HepG2 (cell line): Measurements from ENCODE around the gene ESF1. TPM values are rescaled to one million over a fixed set of nuclear protein-coding genes. Genes with fewer than 3 reads are reported as not detected.

Experiments used
- AGO2 ChIP-seq: fragments of 200-400 bp; formaldehyde crosslinking; optimal IDR thresholded peaks from 2 replicates; pipeline ENCODE3; 2017; ENCODE audit warnings: mild to moderate bottlenecking, low read depth, low read length, moderate library complexity
- BATF2 ChIP-seq: sonication (generic); formaldehyde crosslinking; IDR thresholded peaks from 2 replicates; pipeline ENCODE4 v1.8.0; 2022; ENCODE audit warnings: mild to moderate bottlenecking, missing genetic modification reagents, moderate library complexity
- CENPX ChIP-seq: sonication (generic); formaldehyde crosslinking; IDR thresholded peaks from 2 replicates; pipeline ENCODE4 v1.9.0; 2021; ENCODE audit warnings: mild to moderate bottlenecking, missing genetic modification reagents, moderate library complexity
- MED1 ChIP-seq: sonication (generic); formaldehyde crosslinking; IDR thresholded peaks from 2 replicates; pipeline ENCODE4 v1.4.0; 2020; ENCODE audit warnings: missing genetic modification reagents
- NFRKB ChIP-seq: fragments of 450-650 bp; IDR thresholded peaks from 2 replicates; pipeline ENCODE4 v1.6.1; 2017
- SETDB1 ChIP-seq: sonication (generic); formaldehyde crosslinking; IDR thresholded peaks from 2 replicates; pipeline ENCODE4 v1.5.1; 2020; ENCODE audit warnings: missing genetic modification reagents, mild to moderate bottlenecking, borderline replicate concordance
- SMAD3 ChIP-seq: sonication (generic); formaldehyde crosslinking; IDR thresholded peaks from 2 replicates; pipeline ENCODE4 v1.4.0; 2020; ENCODE audit warnings: missing genetic modification reagents
- SNAPC2 ChIP-seq: sonication (generic); formaldehyde crosslinking; IDR thresholded peaks from 2 replicates; pipeline ENCODE4 v1.8.1; 2022; ENCODE audit warnings: mild to moderate bottlenecking, missing genetic modification reagents
- SRSF4 ChIP-seq: fragments of 200-400 bp; formaldehyde crosslinking; IDR thresholded peaks from one replicate; pipeline ENCODE4 v1.6.1; 2018; ENCODE audit warnings: mild to moderate bottlenecking, low read depth, low read length, moderate library complexity; ENCODE audit not compliant: poor library complexity, severe bottlenecking
- TGIF2 ChIP-seq: IDR thresholded peaks from 2 replicates; pipeline ENCODE4 v1.6.1; 2016; ENCODE audit warnings: control low read depth, missing compliant biosample characterization
- ZBTB21 ChIP-seq: sonication (generic); formaldehyde crosslinking; IDR thresholded peaks from 2 replicates; pipeline ENCODE4 v1.4.0; 2020; ENCODE audit warnings: missing genetic modification reagents
- ZNF101 ChIP-seq: sonication (generic); formaldehyde crosslinking; IDR thresholded peaks from 2 replicates; pipeline ENCODE4 v1.4.0; 2020; ENCODE audit warnings: mild to moderate bottlenecking, low read depth, missing genetic modification reagents, borderline replicate concordance
- ZNF234 ChIP-seq: sonication (generic); formaldehyde crosslinking; conservative IDR thresholded peaks from 2 replicates; pipeline ENCODE4 v1.5.1; 2020; ENCODE audit warnings: mild to moderate bottlenecking, missing genetic modification reagents
- ZNF274 ChIP-seq: sonication (generic); formaldehyde crosslinking; IDR thresholded peaks from 2 replicates; pipeline ENCODE4 v1.5.1; 2020; ENCODE audit warnings: mild to moderate bottlenecking, missing genetic modification reagents
- ZNF30 ChIP-seq: sonication (generic); formaldehyde crosslinking; IDR thresholded peaks from 2 replicates; pipeline ENCODE4 v1.5.0; 2020; ENCODE audit warnings: mild to moderate bottlenecking, missing genetic modification reagents
- ZNF468 ChIP-seq: sonication (generic); formaldehyde crosslinking; IDR thresholded peaks from 2 replicates; pipeline ENCODE4 v1.8.0; 2022; ENCODE audit warnings: mild to moderate bottlenecking, moderate library complexity, missing genetic modification reagents
- ZNF569 ChIP-seq: sonication (generic); formaldehyde crosslinking; IDR thresholded peaks from 2 replicates; pipeline ENCODE4 v1.5.0; 2020; ENCODE audit warnings: mild to moderate bottlenecking, missing genetic modification reagents, moderate library complexity, borderline replicate concordance
- ZNF644 ChIP-seq: IDR thresholded peaks from 2 replicates; pipeline ENCODE4 v1.6.1; 2016; ENCODE audit warnings: low read depth
- ZNF672 ChIP-seq: sonication (generic); formaldehyde crosslinking; IDR thresholded peaks from 2 replicates; pipeline ENCODE4 v1.8.1; 2022; ENCODE audit warnings: missing genetic modification reagents
- ZNF720 ChIP-seq: sonication (generic); formaldehyde crosslinking; IDR thresholded peaks from 2 replicates; pipeline ENCODE4 v1.4.0; 2020; ENCODE audit warnings: missing genetic modification reagents
- ZNF724P ChIP-seq: sonication (generic); formaldehyde crosslinking; IDR thresholded peaks from 2 replicates; pipeline ENCODE4 v1.8.0; 2022; ENCODE audit warnings: missing genetic modification reagents, borderline replicate concordance
- polyA plus RNA-seq, 8 experiments: library from polyadenylated mRNA; depleted of rRNA in 3 of 8; stranded (reverse) in 7 of 8; unstranded in 1 of 8; fragments of >200 nt; fragmentation: Illumina TruSeq in 4 of 8; extraction: Trizol in 4 of 8; gene quantifications; 2 replicates each; pipeline versions ENCODE4 v1.2.1 to v1.2.3, GENCODE V29; 2011 to 2016; ENCODE audit warnings: low read depth in 4 of 8, missing spikeins in 1 of 8, mixed read lengths in 1 of 8; ENCODE audit not compliant: insufficient read depth in 1 of 8
- total RNA-seq, 5 experiments: library from RNA; depleted of rRNA; stranded (reverse); fragments of >200 nt; fragmentation: Illumina TruSeq; extraction: Trizol; gene quantifications; 2 replicates each; pipeline ENCODE4 v1.2.3, GENCODE V29; 2016; ENCODE audit warnings: low read depth in 1 of 5
- TF ChIP-seq, protein P1 (sequence below): sonication (generic); formaldehyde crosslinking; IDR thresholded peaks from 2 replicates; pipeline ENCODE4 v1.5.0; 2020; ENCODE audit warnings: missing genetic modification reagents
- TF ChIP-seq, protein P2 (sequence below): sonication (generic); formaldehyde crosslinking; IDR thresholded peaks from 2 replicates; pipeline ENCODE4 v1.4.0; 2020; ENCODE audit warnings: mild to moderate bottlenecking, missing genetic modification reagents
- TF ChIP-seq, protein P3 (sequence below): sonication (generic); formaldehyde crosslinking; IDR thresholded peaks from 2 replicates; pipeline ENCODE4 v1.8.0; 2022; ENCODE audit warnings: mild to moderate bottlenecking, missing genetic modification reagents, moderate library complexity
- TF ChIP-seq, protein P4 (sequence below): IDR thresholded peaks from 2 replicates; pipeline ENCODE4 v1.6.1; 2012; ENCODE audit warnings: low read length, improper control_type of control experiment
- TF ChIP-seq, protein P5 (sequence below): sonication (generic); formaldehyde crosslinking; IDR thresholded peaks from 2 replicates; pipeline ENCODE4 v1.5.0; 2020; ENCODE audit warnings: missing genetic modification reagents

The ESF1 gene
- total and polyA plus RNA-seq, 2 of the 13 experiments (the other 11 are each of a cell fraction or from before 2014, with no cell fraction given), result 7.3 to 66.9 TPM

DNA sequence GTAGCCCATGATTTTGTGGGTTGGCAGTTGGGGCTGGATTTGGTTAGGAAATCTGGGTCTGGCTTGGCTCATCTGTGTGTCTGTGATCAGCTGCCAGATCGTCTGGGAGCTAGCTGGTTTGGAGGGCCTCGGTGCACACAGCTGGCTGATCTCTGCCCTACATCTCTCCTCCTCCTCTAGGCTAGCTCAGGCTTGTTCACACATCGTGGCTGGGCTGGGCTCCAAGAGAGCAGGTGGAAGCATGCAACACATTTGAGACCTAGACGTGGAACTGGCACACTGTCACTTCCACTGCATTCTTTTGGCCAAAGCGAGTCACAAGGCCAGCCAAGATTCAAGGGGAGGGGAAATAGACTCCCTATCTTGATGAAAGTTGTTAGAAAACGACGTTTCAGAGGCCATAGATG, 16.0 kb upstream of the ESF1 start (continued):
- TF ChIP-seq, protein P1, sequence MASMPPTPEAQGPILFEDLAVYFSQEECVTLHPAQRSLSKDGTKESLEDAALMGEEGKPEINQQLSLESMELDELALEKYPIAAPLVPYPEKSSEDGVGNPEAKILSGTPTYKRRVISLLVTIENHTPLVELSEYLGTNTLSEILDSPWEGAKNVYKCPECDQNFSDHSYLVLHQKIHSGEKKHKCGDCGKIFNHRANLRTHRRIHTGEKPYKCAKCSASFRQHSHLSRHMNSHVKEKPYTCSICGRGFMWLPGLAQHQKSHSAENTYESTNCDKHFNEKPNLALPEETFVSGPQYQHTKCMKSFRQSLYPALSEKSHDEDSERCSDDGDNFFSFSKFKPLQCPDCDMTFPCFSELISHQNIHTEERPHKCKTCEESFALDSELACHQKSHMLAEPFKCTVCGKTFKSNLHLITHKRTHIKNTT (CRISPR knock-in tag), result no peak
- TF ChIP-seq ZNF724P (CRISPR knock-in tag) (no peak), AGO2 (no peak), SNAPC2 (CRISPR knock-in tag) (no peak), ZNF30 (no peak), MED1 (CRISPR knock-in tag) (peak; percentile 19; the same call in 1 of the 2 replicates), ZNF720 (CRISPR knock-in tag) (no peak), ZNF101 (CRISPR knock-in tag) (no peak), ZNF274 (CRISPR knock-in tag) (peak; percentile 64; the same call in 1 of the 2 replicates), ZBTB21 (CRISPR knock-in tag) (no peak), TGIF2 (CRISPR knock-in tag) (peak; percentile 67; the same call in 1 of the 2 replicates), ZNF672 (CRISPR knock-in tag) (no peak), SRSF4 (no peak), ZNF644 (CRISPR knock-in tag) (peak; percentile 89), BATF2 (CRISPR knock-in tag) (no peak), ZNF468 (CRISPR knock-in tag) (no peak), CENPX (CRISPR knock-in tag) (no peak), ZNF569 (no peak), NFRKB (no peak), SETDB1 (CRISPR knock-in tag) (no peak), SMAD3 (CRISPR knock-in tag) (no peak), ZNF234 (CRISPR knock-in tag) (no peak)
- TF ChIP-seq, protein P2, sequence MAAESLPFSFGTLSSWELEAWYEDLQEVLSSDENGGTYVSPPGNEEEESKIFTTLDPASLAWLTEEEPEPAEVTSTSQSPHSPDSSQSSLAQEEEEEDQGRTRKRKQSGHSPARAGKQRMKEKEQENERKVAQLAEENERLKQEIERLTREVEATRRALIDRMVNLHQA (CRISPR knock-in tag), result no peak
- TF ChIP-seq, protein P3, sequence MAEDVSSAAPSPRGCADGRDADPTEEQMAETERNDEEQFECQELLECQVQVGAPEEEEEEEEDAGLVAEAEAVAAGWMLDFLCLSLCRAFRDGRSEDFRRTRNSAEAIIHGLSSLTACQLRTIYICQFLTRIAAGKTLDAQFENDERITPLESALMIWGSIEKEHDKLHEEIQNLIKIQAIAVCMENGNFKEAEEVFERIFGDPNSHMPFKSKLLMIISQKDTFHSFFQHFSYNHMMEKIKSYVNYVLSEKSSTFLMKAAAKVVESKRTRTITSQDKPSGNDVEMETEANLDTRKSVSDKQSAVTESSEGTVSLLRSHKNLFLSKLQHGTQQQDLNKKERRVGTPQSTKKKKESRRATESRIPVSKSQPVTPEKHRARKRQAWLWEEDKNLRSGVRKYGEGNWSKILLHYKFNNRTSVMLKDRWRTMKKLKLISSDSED, result no peak
- TF ChIP-seq, protein P4, sequence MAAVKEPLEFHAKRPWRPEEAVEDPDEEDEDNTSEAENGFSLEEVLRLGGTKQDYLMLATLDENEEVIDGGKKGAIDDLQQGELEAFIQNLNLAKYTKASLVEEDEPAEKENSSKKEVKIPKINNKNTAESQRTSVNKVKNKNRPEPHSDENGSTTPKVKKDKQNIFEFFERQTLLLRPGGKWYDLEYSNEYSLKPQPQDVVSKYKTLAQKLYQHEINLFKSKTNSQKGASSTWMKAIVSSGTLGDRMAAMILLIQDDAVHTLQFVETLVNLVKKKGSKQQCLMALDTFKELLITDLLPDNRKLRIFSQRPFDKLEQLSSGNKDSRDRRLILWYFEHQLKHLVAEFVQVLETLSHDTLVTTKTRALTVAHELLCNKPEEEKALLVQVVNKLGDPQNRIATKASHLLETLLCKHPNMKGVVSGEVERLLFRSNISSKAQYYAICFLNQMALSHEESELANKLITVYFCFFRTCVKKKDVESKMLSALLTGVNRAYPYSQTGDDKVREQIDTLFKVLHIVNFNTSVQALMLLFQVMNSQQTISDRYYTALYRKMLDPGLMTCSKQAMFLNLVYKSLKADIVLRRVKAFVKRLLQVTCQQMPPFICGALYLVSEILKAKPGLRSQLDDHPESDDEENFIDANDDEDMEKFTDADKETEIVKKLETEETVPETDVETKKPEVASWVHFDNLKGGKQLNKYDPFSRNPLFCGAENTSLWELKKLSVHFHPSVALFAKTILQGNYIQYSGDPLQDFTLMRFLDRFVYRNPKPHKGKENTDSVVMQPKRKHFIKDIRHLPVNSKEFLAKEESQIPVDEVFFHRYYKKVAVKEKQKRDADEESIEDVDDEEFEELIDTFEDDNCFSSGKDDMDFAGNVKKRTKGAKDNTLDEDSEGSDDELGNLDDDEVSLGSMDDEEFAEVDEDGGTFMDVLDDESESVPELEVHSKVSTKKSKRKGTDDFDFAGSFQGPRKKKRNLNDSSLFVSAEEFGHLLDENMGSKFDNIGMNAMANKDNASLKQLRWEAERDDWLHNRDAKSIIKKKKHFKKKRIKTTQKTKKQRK, result no peak
- TF ChIP-seq, protein P5, sequence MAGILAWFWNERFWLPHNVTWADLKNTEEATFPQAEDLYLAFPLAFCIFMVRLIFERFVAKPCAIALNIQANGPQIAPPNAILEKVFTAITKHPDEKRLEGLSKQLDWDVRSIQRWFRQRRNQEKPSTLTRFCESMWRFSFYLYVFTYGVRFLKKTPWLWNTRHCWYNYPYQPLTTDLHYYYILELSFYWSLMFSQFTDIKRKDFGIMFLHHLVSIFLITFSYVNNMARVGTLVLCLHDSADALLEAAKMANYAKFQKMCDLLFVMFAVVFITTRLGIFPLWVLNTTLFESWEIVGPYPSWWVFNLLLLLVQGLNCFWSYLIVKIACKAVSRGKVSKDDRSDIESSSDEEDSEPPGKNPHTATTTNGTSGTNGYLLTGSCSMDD, result no peak
